GM13976 (cell line): ENCODE data around the gene IREB2.
"Not testable (repeated sequence)": the region's sequence is repeated elsewhere in the genome, so short reads cannot be mapped to it uniquely, and the experiment has no call there.

Source experiments
- DNase-seq: peaks from one replicate; pipeline ENCODE4 v3.0.0; 2012; ENCODE audit warnings: low spot score
- in situ Hi-C: fragments of 300-500 bp; cut with MboI; formaldehyde crosslinking; loops from one replicate; pipeline ENCODE4 v1.12.0; 2022; ENCODE audit warnings: low sequenced_read_pairs, mixed read lengths, inconsistent platforms; ENCODE audit not compliant: unreplicated experiment
- TF ChIP-seq, protein P1 (sequence below): IDR thresholded peaks from 2 replicates; pipeline ENCODE4 v1.5.1; 2012; ENCODE audit warnings: borderline replicate concordance, mild to moderate bottlenecking; ENCODE audit not compliant: insufficient read depth; ENCODE audit errors: extremely low read depth, missing control alignments, control extremely low read depth

The IREB2 gene

GRCh38 chr15:78538358-78538757, 100.3 kb downstream of the IREB2 start:
- in situ Hi-C loops = no loop called here
- TF ChIP-seq, protein P1, sequence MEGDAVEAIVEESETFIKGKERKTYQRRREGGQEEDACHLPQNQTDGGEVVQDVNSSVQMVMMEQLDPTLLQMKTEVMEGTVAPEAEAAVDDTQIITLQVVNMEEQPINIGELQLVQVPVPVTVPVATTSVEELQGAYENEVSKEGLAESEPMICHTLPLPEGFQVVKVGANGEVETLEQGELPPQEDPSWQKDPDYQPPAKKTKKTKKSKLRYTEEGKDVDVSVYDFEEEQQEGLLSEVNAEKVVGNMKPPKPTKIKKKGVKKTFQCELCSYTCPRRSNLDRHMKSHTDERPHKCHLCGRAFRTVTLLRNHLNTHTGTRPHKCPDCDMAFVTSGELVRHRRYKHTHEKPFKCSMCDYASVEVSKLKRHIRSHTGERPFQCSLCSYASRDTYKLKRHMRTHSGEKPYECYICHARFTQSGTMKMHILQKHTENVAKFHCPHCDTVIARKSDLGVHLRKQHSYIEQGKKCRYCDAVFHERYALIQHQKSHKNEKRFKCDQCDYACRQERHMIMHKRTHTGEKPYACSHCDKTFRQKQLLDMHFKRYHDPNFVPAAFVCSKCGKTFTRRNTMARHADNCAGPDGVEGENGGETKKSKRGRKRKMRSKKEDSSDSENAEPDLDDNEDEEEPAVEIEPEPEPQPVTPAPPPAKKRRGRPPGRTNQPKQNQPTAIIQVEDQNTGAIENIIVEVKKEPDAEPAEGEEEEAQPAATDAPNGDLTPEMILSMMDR = no peak
- no peak for DNase-seq

DNA sequence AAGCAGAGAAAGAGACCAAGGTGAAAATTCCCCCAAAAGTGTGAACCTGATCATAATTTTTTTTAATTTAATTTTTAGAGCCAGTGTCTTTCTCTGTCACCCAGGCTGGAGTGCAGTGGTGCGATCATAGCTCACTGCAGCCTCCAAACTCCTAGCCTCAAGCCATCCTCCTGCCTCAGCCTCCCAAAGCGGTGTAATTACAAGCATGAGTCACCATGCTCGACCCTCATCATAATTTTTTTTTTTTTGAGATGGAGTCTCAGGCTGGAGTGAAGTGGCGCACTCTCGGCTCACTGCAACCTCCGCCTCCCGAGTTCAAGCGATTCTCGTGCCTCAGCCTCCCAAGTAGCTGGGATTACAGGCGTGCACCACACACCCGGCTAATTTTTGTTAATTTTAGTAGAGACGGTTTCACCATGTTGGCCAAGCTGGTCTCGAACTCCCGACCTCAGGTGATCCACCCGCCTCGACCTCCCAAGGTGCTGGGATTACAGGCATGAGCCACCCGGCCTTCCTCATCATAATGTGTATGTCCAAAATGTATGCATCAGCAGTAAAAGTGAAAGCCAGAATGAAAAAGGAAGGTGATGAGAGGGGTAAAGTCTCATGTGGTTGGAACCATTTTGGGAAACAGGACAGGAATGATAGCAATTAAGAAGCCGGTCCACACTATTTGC, 101.6 kb downstream of the IREB2 start:
- in situ Hi-C loops, DNase-seq: not testable (repeated sequence)

DNA sequence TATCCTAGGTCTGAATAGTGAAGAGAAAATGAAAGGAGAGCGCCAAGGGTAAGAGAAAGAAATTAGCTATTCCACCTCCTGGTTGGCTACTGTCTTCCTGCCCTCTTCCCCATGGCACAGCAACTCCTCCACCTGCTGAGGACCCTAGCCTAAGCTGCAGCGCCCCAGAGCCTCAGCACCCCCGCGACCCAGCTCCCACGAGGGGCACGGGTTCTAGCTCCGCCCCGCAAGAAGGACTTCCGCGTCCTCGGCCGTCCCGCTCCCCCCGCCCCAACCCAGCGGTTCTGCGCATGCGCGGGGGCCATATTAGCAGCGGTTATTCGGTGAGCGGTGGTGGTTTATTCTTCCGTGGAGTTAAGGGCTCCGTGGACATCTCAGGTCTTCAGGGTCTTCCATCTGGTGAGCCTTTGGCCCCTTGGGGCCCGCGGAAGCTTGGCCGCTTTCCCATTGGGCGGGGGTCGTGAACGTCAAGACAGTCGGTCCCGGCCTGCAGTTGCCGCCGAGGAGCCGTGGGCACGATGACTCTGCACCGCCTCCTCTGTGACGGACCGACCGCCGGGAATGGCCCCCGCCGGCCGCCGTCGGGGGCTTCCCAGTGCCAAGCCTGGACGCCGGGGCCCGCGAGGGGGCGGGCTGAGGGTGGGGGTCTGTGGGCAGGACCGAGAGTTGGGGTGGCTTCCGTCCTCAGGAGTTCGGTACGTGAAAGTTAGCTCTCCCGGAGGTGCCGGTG, 102.3 kb downstream of the IREB2 start, which contains the start of gene PSMA4:
Gene PSMA4, plus strand, starts transcription at position 304 of the 730 bp plus-strand sequence. CDS start 1,484 bp downstream, outside the sequence.
- peak; percentile 95 for DNase-seq
- in situ Hi-C loops = no loop called here
- TF ChIP-seq, protein P1 = no peak

DNA sequence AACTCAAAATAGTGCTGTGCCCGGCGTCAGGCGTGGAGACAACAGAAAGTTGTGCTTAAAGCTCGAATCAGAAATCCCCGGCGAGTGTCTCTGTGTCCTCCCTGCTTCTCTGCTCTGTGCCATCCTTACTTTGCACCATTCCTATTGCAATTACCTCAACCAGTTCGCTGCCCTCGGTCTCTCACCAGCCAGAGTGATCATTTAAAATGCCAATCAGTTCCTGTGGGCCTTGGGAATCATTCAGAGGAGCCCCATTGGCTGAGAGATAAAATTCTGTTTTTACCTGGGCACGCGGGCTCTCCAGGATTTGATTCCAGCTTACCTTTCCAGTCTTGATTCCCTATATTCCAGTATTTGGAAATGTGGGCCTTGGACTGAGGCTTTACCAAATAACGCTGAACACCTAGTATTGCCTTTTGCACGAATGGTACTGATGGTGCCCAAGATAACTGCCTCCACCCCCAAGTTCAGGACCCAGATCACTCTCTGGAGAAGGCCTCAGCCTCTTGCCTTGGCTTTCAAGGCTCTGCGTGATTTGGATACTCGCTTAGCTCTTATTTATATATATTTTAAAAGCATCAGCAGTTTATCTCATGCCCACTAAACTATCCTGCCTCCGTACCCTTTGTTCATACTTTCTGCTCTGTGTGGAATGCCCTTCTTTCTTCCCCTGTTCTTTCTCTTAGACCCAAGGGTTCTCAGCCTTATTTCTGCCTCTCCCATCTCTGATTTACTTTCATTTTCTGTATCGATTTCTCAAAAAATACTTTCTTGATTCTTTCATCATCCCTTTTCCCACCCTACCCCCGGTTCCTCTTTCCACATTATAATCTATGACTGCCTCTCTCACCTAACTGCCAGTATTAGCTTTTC, 103.1 kb downstream of the IREB2 start:
- TF ChIP-seq, protein P1 = no peak
- DNase-seq = peak; percentile 42
- in situ Hi-C loops = no loop called here

GRCh38 chr15:78541744-78542034, 103.7 kb downstream of the IREB2 start:
- TF ChIP-seq, protein P1 = no peak
- no peak for DNase-seq
- in situ Hi-C loops = no loop called here

DNA sequence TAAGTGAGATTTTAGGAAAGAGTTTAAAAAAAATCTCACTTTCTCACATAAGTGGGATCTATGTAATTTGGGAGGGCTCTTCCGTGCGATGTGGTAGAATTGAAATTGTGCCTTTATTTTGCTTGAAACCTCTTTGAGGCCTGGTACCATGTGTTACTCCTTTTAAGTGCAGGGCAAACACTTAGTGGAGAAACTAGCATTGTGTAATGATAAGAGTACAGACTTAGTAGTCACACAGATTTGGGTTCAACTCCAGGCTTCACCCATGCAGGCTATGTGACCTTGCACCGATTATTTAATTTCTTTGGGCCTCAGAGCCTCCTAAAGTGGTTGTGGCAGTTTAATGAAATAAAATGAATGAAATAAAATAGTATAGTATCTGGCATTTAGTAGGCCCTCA, 104.6 kb downstream of the IREB2 start:
- in situ Hi-C loops = no loop called here
- TF ChIP-seq, protein P1 = no peak
- DNase-seq = no peak
